Spleen (tissue), 7 donors: ENCODE data around the gene LCN6.

Experiments used
- CTCF ChIP-seq, 11 experiments: fragments of 200-600 bp in 7 of 11; fragments of 450-650 bp in 4 of 11; sonication (generic) in 4 of 11; IDR thresholded peaks in 8 of 11; conservative IDR thresholded peaks in 3 of 11; 1 replicate in 7 of 11; 2 replicates in 4 of 11; pipeline versions ENCODE4 v1.4.0 to v1.8.0; 2016 to 2021; ENCODE audit warnings: antibody characterized with exemption in 11 of 11, inconsistent platforms in 4 of 11, mild to moderate bottlenecking in 1 of 11
- POLR2A ChIP-seq, 3 donors: fragments of 450-650 bp; IDR thresholded peaks; one replicate each; pipeline ENCODE4 v1.5.1; 2017; ENCODE audit warnings: antibody characterized with exemption in 3 of 3, mild to moderate bottlenecking in 1 of 3
- donor health status: DM: no; HTN: no; CAD: no; lungs with moderate emphysema.
- donor health status: DM: no; HTN: no; CAD: no.
- donor health status: DM: no; HTN: no; CAD: no.

GRCh38 chr9:136775191-136775590, 26.9 kb upstream of the LCN6 start:
- TF ChIP-seq CTCF (IDR thresholded peaks at IDR 0.05 in 8 of 11, conservative IDR thresholded peaks at IDR 0.05 in 3 of 11) (no peak), POLR2A (IDR thresholded peaks at IDR 0.05) (no peak)
